GM18498 (cell line): ENCODE data around the gene LMCD1.

Source experiments
- ATAC-seq: cut with Tn5 transposase; IDR thresholded peaks from one replicate; pipeline ENCODE4 v1.9.1; 2021; ENCODE audit warnings: mild to moderate bottlenecking, moderate library complexity; ENCODE audit not compliant: unreplicated experiment

The LMCD1 gene

DNA sequence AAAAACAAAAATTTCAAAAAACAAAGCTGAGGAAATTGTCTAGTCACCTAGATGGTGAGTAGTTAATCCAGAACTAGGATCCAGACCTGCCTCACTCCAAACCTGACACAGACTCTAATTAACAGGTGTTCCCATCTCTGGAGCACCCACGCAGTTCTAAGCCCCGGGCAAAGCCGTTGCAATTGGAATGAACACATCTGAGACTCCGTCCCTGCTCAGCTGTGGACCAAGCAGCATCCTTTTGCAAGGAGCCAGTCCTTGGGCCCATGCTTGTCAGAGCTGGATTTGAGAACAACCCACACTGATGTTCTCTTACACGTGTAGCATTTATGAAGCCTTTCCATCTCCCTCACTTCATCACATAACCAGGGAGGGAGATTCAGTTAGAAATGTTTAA, 54.8 kb downstream of the LMCD1 start:
- ATAC-seq = no peak

DNA sequence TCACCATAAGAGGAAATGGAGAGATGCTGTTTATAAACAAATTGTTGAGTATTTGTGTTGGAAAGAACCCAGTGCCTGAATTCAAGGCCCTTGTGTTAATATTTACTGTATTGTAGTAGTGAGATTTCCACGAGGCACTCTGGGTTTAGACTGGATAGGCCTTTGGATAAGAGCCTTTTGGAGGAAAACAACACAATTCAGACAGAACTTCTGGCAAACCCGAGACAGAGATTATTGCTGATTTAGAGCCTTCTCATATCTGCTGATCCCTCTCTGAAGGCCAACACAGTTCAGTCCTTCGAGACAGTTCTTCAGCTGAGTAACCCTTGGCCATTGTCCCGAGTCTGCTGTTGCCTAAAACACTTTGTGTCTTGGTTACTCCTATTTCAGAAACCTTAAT, 55.7 kb downstream of the LMCD1 start:
- ATAC-seq = no peak

GRCh38 chr3:8558645-8559044, 57.0 kb downstream of the LMCD1 start:
- ATAC-seq = no peak

DNA sequence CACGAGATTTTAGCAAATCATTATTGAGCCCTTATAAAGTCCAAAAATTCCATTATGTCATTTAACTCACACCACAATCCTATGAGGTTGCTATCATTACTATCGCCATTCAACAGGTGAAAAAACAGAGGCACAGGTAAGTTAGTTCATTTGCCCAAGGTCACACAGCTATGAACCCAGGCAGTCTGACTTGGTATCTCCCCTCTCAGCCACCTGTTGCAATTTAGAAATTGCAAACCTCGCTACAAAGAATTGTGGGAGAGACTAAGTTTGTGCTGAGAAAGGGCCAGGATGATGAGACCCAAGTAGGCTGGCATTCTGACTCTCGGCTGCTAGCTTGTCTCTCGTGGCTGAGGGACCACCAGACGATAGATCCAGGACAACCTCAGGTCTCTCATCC, 57.7 kb downstream of the LMCD1 start:
- ATAC-seq = no peak

- no peak for ATAC-seq
Measured at GRCh38 chr3:8560366-8561007, 58.9 kb downstream of the LMCD1 start.

- no peak for ATAC-seq
Measured at GRCh38 chr3:8561370-8561769, 59.7 kb downstream of the LMCD1 start.

DNA sequence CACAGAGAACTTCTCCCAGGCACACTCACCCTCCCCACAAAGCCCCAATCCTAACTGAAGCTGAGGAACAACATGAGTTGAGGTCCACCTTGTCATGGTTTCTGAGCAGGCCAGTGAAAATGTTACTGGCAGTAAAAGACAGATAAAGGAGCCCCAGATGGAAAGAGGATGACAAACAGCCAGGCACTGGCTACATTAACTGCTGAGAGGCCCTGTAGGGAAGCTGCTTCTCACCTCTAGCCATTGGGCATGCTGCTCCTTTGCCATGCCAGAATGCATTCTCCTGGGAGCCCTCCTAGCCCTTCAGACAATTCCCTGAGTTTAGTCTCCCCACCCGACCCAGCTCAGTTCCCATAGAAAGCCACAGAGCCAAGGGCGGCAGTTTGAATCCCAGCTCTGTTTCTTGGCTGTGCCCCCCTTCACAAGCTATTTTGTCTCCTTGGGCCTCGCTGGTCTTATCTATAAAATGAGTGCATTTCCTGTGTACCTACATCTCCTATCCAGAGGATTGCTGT, 60.5 kb downstream of the LMCD1 start:
- ATAC-seq = no peak

GRCh38 chr3:8563146-8563545, 61.5 kb downstream of the LMCD1 start:
- ATAC-seq = no peak

DNA sequence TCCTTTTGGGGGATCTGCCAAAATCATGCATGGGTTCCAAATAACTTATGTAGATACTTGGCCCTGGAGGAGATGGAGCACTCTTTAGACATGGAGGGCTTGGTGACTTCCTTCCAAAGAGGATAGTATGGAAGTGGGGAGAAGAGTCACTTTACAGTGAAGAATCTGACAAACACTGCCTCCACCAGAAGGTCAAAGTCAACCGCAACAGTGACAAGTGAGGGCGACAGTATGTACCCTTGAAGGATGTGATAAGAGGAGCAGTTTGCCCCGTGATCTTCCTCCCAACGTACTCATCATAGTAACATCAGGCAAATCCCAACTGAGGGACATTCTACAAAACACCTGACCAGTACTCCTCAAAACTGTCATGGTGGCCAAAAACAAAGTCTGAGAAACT, 62.0 kb downstream of the LMCD1 start:
- no peak for ATAC-seq

GRCh38 chr3:8565376-8565775, 63.8 kb downstream of the LMCD1 start:
- ATAC-seq = no peak

- ATAC-seq = no peak
Measured at GRCh38 chr3:8567784-8568575, 66.4 kb downstream of the LMCD1 start.

DNA sequence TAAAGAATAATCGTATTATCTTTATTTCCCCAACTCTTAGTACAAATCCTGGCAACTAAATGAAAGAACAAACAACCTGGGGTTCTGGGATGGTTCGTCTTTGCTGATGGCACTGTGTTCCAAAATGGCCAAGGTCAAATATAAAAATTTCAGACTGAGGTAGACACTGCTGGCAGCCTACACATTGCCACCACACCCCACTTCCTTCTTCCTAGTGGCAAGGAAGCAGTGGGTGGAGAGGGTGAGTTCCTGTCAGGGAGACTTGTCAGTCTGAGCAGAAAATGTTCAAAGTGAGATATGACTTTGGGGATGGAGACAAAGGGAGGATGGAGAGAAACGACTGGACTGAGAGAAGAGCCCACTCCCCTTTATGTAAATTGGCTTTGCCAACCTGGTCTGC, 69.6 kb downstream of the LMCD1 start:
- ATAC-seq = no peak

DNA sequence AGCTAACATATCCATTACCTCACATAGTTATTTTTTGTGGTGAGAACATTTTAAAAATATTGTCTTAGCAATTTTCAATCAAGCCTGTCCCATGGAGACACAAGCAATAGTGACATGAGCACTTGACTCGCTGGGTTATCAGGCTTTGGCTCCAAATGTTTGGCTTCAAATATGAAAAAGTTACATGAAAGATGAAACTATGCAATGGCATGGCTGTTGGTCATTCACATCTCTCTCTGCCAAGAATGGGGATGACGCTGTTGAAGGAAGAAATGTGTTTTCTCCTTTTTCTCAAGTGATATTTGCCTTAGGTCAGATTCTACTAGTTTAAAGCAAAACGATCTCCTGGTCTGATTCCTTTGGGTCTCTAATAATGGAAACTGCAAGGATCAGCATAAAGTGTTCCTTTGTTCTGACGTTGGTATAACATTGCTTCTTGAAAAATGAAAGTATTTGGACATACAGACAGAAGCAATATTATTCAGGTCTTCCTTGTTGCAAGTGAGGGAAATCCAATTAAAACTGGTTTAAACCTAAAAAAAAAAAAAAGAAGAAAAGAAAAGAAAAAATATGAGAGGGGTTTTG, 71.8 kb downstream of the LMCD1 start:
- ATAC-seq = no peak

DNA sequence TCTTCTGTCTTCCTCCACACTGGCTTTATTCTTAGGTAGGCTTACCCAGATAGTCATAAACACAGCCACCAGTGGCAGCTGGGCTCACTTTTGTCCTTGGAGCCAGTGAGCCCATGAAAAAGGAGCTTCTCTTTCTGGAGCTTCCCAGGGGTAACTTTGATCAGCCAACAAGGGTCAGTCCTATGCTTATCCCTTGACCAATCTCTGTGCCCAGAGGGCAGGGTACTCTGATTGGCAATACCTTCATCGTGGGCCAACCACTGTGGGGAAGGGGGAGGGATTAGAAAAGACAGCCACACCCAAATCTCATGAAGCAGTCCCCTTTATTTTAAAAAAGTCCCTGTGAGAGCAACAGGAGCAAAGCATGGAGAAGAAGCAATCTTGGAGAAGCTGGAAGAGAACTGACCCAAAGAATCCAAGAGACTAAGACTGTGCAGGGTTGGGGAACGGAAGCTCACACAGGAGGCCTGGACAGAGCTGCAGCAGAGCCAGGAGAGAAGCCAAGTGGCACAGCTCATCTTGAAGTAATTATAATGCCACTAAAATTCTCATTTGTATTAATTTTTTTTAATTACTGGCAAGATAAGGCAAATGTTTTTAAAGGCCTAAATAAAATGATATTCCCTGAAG, 72.5 kb downstream of the LMCD1 start:
- no peak for ATAC-seq

DNA sequence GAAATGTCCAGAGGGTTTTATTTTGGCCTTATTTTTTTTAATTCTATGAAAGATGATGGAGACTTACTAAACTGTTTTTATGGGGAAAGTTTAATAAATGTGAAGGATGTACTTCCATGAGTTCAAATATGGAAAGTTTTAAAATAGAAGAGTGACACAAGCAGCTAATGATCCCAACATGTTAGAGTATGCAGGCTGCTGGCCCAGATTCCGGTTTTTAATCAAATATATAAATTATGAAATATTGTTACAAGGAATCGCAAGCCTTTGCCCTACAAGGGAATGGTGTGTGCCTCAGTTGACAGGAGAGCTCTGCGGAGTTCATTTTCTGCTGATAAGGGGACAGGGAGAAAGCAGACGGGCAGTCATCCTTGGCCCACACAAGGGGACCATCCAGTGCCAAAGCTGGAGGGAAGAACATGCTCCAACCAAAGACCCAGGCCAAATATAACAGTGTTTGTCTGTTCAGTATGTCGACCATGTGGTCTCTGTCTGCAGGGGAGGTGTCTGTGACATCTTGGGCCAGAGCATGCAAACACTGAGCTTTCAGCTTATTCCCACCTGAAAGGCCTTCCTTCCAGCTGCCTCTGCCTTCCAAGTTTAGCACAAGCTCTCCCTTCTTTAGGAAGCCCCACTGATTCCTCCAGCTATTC, 73.2 kb downstream of the LMCD1 start:
- ATAC-seq = no peak

DNA sequence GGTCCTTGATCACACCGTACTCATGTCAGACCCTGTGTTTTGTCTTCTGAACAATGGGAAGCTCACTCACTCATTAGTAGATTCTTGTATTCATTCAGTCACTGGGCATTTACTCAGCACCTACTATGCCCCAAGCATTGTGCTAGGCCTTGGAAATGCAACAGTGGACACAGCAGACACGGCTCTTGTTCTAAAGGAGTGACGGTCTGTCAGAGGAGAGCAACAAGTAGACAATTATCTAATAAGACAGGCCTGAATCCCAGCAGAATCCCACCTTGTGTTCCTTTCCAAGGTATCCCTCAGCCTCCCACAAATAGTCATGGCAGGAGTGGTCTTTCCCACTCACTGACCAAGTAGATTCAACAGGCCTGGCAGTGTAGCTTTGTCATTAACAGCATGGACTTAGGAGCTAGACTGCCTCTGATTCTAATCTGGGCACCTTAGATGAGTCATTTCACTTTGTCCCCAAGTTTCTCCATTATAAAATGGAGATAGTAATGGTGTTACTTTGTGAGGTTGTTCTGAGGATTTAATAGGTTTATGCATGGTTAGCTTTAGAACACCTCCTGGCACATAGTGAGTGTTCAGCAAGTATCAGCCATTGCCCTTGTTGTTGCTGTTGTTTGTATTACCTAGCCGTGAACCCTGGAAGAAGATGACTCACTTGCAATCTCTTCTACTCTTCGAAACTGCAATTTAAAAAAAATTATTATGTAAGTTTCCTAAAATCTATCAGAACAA, 73.9 kb downstream of the LMCD1 start:
- no peak for ATAC-seq

GRCh38 chr3:8576436-8576835, 74.8 kb downstream of the LMCD1 start:
- ATAC-seq = no peak

DNA sequence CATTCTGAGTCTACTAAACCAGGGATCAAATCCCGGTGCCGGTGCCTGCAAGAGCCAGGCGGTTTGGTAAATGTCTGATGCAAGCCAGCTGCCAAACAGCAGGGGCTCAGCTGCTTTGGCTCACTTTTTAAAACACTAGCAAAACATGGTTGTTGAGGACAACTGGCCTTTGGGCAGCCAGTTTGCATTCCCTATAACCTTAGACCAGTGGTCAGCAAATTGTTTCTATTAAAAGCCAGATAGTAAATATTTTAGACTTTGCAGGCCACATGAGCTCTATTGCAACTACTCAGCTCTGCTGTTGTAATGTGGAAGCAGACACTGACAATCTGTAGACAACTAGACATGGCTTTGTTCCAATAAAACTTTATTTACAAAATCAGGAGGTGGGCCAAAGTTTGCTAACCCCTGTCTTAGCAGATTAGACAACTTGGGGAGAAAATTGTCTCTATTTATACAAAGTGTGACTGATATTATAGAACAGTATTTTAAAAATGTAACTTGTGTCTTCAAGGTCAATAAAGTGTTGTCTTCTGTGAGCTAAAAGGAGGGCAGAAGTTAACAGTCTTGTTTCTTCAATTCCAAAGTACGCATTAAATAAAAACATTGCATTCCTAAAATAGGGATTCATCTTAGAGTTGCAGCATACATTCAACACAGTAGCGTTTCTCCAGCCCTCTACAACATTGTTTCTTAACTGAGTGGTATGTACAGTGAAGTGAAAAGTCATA, 75.4 kb downstream of the LMCD1 start:
- no peak for ATAC-seq

DNA sequence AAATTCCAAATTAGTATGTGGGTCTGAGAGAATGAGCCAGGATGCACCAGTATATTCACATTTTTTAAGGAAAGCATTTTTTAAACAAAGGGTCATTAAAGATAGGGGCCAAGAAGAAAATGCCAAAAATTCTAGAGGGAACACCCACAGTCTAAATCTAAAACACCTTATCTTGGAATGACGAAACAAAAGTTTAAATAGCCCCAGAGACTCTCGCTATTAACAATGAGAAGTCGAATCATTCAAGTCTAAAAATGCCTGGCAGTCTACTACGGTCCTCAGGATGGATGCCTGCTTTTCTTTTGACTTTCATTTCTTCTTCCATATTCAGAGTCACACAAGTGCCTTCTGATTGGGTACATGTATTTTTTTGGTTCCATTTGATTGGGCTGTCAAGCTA, 76.7 kb downstream of the LMCD1 start:
- no peak for ATAC-seq

GRCh38 chr3:8579096-8579495, 77.5 kb downstream of the LMCD1 start:
- ATAC-seq = peak; percentile 96
